Stimulated activated effector memory CD8-positive, alpha-beta T cell treated with anti-CD3 and anti-CD28 coated beads, Interleukin-12 subunit alpha, Interleukin-12 subunit beta, amount 100 ng/mL, for 72 hours (primary cell): ENCODE results near the gene ZBTB25.
"Not testable (repeated sequence)": the region's sequence is repeated elsewhere in the genome, so short reads cannot be mapped to it uniquely, and the experiment has no call there.

Experiments used
- ATAC-seq: fragments of 150-1000 bp; cut with Tn5 transposase; 2 replicates; pipeline ENCODE4 v1.10.0; 2021
- DNase-seq, 2 donors: peaks; one replicate each; pipeline ENCODE4 v3.0.0; 2021 to 2022; ENCODE audit warnings: low spot score in 2 of 2
- H3K27ac Mint-ChIP-seq: one replicate; pipeline ENCODE4 v1.8.0; 2022; ENCODE audit warnings: mild to moderate bottlenecking, mixed read lengths
- H3K36me3 Mint-ChIP-seq: one replicate; pipeline ENCODE4 v1.8.0; 2022; ENCODE audit warnings: mild to moderate bottlenecking, mixed read lengths
- H3K4me1 Mint-ChIP-seq: one replicate; pipeline ENCODE4 v1.8.0; 2022; ENCODE audit warnings: mixed read lengths
- H3K4me3 Mint-ChIP-seq: one replicate; pipeline ENCODE4 v1.8.0; 2022; ENCODE audit warnings: mild to moderate bottlenecking, mixed read lengths
- H3K9me3 Mint-ChIP-seq: one replicate; pipeline ENCODE4 v1.8.0; 2022; ENCODE audit warnings: mixed read lengths

ZBTB25 gene

DNA sequence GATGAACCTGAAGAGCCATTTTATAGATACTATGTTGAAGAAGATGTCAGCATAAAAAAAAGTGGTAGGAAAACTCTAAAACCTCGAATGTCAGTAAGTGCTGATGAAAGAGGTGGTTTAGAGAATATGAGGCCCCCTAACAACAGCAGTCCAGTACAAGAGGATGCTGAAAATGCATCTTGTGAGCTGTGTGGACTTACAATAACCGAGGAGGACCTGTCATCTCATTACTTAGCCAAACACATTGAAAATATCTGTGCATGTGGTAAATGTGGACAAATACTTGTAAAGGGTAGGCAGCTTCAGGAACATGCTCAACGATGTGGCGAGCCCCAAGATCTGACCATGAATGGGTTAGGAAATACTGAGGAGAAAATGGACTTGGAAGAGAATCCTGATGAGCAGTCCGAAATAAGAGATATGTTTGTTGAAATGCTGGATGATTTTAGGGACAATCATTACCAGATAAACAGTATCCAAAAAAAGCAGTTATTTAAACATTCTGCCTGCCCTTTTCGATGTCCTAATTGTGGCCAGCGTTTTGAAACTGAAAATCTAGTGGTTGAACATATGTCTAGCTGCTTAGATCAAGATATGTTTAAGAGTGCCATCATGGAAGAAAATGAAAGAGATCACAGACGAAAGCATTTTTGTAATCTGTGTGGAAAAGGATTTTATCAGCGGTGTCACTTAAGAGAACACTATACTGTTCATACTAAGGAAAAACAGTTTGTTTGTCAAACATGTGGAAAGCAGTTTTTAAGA is 19.1 kb upstream of the ZBTB25 start:
- no peak for DNase-seq
- ATAC-seq: peak; percentile 83
- no peaks in the 10 kb centered on the region for H3K9me3 Mint-ChIP-seq
- H3K4me1 Mint-ChIP-seq: peaks cover 6% of the 10 kb centered on the region
- no peak overlapping the region for H3K27ac Mint-ChIP-seq
- no peak overlapping the region for H3K4me3 Mint-ChIP-seq
- H3K36me3 Mint-ChIP-seq: peaks cover 32% of the 10 kb centered on the region

DNA sequence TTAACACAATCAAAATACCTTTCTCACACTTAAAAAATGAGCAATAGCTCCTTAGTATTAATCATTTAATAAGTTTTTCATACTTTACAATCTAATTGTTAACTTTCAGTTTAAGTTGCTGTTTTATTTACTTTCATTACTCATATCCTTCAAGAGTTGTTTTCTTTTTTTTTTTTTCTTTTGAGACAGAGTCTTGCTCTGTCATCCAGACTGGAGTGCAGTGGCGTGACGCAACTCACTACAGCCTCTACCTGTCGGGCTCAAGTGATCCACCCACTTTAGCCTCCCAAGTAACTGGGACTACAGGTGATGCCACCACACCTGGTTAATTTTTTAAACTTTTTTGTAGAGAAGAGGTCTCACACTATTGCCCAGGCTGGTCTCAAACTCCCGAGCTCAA is 17.1 kb upstream of the ZBTB25 start:
- Mint-ChIP-seq H3K27ac (no peak overlapping the region), H3K9me3 (no peaks in the 10 kb centered on the region), H3K4me1 (peaks cover 17% of the 10 kb centered on the region), H3K4me3 (no peak overlapping the region), H3K36me3 (peaks cover 21% of the 10 kb centered on the region)
- ATAC-seq: no peak
- no peak for DNase-seq

DNA sequence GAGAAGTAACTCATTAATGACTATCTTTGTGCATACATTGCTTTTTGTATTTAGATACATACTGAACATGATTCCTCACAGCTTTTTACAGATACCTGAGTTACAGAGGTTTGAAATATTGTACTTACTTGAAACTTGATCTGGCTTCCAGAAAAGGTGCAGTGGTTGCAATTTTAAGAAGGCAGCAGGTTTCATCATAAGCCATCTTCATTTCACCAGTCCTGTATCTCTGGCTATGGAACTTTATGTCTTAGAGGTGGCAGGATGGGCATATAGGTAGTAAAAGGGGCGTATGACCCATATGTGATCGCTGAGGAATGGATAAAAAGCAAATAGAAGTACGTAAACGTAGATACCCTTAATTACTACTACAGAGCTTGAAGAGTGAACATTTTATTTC is 14.6 kb upstream of the ZBTB25 start:
- DNase-seq (no peak), ATAC-seq (no peak)
- Mint-ChIP-seq H3K4me1 (peaks cover 30% of the 10 kb centered on the region), H3K4me3 (no peak overlapping the region), H3K36me3 (peaks cover 26% of the 10 kb centered on the region), H3K9me3 (no peaks in the 10 kb centered on the region), H3K27ac (no peak overlapping the region)

DNA sequence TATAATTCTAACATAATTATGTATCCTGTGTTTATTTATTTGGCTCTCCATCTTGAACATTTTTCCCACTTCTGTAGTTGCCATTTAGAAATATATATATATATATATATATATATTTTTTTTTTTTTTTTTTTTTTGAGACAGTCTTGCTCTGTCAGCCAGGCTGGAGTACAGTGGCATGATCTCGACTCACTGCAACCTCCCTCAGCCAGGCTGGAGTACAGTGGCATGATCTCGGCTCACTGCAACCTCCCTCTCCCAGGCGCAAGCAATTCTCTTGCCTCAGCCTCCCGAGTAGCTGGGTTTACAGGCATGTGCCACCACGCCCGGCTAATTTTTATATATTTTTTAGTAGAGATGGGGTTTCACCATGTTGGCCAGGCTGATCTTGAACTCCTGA is 14.0 kb upstream of the ZBTB25 start:
- H3K4me1 Mint-ChIP-seq: peaks cover 32% of the 10 kb centered on the region
- not testable (repeated sequence) for DNase-seq, H3K27ac Mint-ChIP-seq, H3K4me3 Mint-ChIP-seq, ATAC-seq, H3K9me3 Mint-ChIP-seq
- H3K36me3 Mint-ChIP-seq: peaks cover 30% of the 10 kb centered on the region

DNA sequence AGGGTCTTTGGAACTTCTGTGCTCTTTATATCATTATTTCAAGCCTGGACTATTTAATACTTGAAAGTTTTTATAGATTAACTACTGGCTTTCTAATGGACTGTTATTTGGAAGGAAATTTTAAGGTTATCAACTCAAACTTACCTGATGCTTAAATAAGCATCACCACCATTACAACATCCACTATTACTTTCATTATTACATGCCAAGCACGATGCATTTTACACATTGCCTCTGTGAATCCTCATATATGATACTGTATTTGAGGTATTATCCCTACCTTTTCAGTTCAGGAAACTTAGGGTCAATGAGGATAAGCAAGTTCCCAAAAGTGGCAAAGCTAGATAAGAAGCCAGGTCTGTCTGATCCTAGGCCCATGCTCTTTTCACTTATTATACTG is 13.3 kb upstream of the ZBTB25 start:
- H3K9me3 Mint-ChIP-seq: no peaks in the 10 kb centered on the region
- ATAC-seq (no peak), DNase-seq (no peak)
- peaks cover 32% of the 10 kb centered on the region for H3K4me1 Mint-ChIP-seq
- H3K36me3 Mint-ChIP-seq: peaks cover 37% of the 10 kb centered on the region
- H3K4me3 Mint-ChIP-seq: peak overlapping the region; percentile 18
- H3K27ac Mint-ChIP-seq: no peak overlapping the region

DNA sequence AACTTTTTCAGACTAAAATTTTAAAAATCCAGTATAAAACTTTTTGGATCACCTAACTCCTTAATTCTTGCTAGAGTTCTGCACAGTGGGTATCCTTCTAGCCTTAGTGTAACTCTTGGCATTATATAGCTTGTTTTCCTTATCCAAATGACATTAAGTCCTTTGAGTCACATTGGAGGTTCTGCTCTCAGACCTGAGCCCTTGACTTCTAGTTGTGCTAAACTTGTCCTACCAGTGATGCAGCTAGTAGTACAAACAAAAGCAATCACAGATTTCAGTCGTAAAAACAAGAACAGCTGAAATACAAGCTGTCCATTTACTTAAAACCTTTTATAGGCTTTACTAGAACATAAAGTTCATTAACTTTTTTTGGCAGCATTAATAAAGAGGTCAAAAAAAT is 11.4 kb upstream of the ZBTB25 start:
- ATAC-seq: no peak
- Mint-ChIP-seq H3K27ac (no peak overlapping the region), H3K4me3 (no peak overlapping the region), H3K9me3 (no peaks in the 10 kb centered on the region), H3K4me1 (peaks cover 46% of the 10 kb centered on the region), H3K36me3 (peaks cover 51% of the 10 kb centered on the region)
- no peak for DNase-seq

DNA sequence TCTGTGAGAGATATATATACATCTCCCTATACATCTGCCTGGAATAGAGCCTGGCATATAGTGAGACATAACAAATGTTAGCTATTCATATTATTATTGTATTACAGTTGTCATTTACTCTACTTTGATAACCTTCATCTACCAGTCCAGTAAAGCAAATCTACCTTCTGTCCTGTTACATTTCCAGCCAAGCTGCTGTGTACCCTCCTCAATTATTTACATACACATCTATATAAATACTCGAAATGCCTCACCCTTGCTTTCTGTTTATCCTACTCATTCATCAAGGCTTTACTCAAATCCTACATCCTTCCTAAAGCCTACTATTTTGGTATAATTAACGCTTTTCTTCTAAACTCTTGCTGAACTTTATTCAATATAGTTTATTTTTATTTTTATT is 9.6 kb upstream of the ZBTB25 start:
- H3K4me3 Mint-ChIP-seq: no peak overlapping the region
- H3K9me3 Mint-ChIP-seq: no peaks in the 10 kb centered on the region
- no peak for ATAC-seq
- no peak for DNase-seq
- peaks cover 69% of the 10 kb centered on the region for H3K36me3 Mint-ChIP-seq
- H3K27ac Mint-ChIP-seq: no peak overlapping the region
- peaks cover 61% of the 10 kb centered on the region for H3K4me1 Mint-ChIP-seq

DNA sequence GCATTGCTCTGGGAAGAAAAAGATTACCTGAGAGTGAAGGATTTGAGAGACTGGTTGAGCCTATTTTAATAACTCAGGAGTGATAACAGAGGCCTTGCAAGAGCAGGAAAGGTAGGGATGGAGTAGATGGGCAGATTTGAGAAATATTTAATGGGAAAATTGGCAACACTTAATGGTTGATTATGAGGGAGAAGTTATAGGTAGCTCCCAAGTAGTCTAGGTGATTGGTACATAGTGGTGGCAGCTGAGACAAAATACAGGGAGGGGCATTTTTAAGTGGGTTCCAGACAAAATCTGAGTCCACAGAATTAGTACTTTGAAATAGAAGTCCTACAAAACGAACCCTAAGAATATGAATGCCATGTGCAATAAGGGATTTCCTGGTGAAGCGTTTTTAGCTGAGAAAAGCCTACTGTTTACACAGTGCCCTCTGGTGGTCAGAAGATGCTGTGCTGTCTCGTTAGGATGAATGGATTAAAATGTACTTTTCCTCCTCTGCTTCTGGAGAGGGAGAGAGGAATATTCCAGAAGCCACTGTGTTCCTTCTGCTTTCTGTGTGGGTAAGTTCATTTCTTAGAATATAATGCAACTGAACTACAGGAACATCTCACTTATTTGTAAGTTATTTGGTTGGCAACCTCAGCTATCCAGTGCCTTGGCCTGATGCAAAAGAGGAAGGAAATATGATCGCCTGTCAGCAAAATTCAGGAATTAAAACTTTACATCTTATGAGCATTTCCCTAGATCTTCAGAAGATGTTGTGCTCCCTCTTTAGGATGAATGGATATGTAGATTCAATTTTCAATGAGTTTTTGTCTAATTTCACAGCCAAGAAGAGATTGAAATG is 7.4 kb upstream of the ZBTB25 start:
- Mint-ChIP-seq H3K4me3 (peak overlapping the region; percentile 87), H3K4me1 (peaks cover 59% of the 10 kb centered on the region), H3K27ac (peak overlapping the region; percentile 11), H3K36me3 (peaks cover 85% of the 10 kb centered on the region), H3K9me3 (no peaks in the 10 kb centered on the region)
- ATAC-seq (peak; percentile 48), DNase-seq (peak; percentile 44 to 74)

DNA sequence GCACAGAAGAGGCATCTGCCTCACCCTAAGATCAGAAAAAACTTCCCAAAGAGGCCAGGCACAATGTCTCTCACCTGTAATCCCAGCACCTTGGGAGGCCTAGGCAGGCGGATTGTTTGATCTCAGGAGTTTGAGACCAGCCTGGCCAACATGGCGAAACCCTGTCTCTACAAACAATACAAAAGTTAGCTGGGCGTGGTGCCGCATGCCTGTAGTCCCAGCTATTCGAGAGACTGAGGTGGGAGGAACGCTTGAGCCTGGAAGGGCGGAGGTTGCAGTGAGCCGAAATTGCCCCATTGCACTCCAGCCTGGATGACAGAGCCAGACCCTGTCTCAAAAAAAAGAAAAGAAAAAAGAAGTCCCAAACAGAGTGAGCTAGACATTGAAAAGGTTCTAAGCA is 5.4 kb upstream of the ZBTB25 start:
- Mint-ChIP-seq H3K36me3 (peaks cover 89% of the 10 kb centered on the region), H3K27ac (peak overlapping the region; percentile 11), H3K4me3 (peak overlapping the region; percentile 87), H3K4me1 (peaks cover 53% of the 10 kb centered on the region), H3K9me3 (no peaks in the 10 kb centered on the region)
- DNase-seq (no peak), ATAC-seq (no peak)

DNA sequence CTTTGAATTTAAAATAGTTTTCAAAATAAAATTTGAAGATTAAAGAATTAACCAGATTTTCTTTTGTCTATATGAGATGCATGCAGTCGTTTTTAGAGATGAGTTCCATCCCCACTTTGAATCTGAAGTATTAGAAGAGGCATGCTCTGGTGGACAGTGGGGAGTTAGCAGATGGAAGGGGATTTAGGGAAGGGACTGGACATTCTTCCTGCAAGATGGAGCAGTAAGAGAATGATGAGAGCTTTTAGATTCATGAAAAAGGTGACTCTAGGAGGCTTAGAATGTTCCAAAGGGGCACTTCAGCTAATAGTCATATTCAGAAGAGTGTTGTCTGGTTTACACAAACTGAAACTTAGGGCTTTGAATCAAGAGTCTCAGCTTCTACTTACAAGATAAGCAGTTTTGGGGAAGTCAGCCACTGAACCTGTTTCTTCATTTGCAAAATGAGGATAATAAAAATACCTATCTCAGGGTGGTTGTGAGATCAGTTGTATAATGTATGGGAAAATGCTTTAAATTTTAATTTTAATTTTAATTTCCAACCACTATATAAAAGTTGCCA is 4.7 kb upstream of the ZBTB25 start:
- peak overlapping the region; percentile 87 for H3K4me3 Mint-ChIP-seq
- no peak for ATAC-seq
- peaks cover 46% of the 10 kb centered on the region for H3K4me1 Mint-ChIP-seq
- peak overlapping the region; percentile 100 for H3K27ac Mint-ChIP-seq
- peaks cover 89% of the 10 kb centered on the region for H3K36me3 Mint-ChIP-seq
- no peak for DNase-seq
- no peaks in the 10 kb centered on the region for H3K9me3 Mint-ChIP-seq

DNA sequence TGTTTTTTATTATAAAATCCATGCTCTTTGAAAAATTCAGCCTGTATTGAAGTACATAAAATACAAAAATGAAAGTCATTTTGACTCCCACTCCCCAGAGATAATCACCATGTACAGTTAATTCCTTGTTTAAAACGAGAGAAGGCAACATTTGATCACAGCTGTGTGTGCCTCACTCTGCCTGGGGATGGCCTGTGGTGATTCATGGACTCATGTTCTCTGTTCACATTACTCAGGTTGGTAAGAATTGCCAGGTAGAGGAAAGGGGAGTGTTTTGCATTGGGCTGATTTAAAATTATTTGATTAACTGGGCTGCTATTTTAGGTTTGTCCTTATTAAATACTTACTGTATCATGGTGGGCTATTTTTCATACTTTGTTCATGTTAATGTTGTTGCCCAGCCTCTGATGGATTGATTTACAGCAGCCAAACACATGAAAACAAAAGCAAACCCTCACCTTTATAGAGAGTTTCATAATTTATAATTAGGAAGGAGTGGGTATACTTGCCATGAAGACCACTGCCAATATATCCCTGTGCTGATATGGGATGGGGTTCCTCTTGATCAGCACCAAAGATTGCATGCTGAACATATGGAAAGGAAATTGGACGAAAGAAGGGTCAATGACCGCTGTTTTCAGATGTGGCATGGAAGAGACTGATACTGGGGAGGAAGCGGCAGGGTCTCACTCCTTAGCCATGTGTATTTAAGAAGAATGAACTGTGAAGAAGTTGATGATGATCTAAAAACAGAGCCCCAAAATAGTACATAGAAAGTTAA is 3.9 kb upstream of the ZBTB25 start:
- Mint-ChIP-seq H3K9me3 (no peaks in the 10 kb centered on the region), H3K4me3 (peak overlapping the region; percentile 87), H3K36me3 (peaks cover 90% of the 10 kb centered on the region), H3K27ac (peak overlapping the region; percentile 100), H3K4me1 (peaks cover 44% of the 10 kb centered on the region)
- ATAC-seq (no peak), DNase-seq (no peak)

DNA sequence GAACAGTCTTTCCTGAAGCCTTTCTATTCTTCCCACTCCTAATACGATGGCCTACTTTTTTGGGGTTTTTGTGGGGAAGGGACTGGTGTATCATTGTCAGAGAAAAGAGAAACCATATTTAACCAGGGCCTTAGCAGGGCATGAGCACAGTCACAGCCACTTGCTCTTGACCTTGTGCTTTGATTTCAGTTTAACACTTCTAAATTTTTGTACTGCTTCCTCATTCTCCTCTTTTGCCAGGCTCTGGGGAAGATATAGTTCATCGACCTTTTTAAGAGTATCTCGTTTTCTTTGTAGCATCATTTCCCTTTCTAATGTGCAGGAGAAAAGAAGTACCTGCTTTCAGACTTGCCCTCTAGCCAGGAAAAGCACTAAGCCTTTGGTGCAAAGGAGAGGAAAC is 3.1 kb upstream of the ZBTB25 start:
- ATAC-seq: no peak
- H3K36me3 Mint-ChIP-seq: peaks cover 90% of the 10 kb centered on the region
- peak overlapping the region; percentile 100 for H3K27ac Mint-ChIP-seq
- DNase-seq: no peak
- peaks cover 46% of the 10 kb centered on the region for H3K4me1 Mint-ChIP-seq
- H3K4me3 Mint-ChIP-seq: peak overlapping the region; percentile 87
- no peaks in the 10 kb centered on the region for H3K9me3 Mint-ChIP-seq

DNA sequence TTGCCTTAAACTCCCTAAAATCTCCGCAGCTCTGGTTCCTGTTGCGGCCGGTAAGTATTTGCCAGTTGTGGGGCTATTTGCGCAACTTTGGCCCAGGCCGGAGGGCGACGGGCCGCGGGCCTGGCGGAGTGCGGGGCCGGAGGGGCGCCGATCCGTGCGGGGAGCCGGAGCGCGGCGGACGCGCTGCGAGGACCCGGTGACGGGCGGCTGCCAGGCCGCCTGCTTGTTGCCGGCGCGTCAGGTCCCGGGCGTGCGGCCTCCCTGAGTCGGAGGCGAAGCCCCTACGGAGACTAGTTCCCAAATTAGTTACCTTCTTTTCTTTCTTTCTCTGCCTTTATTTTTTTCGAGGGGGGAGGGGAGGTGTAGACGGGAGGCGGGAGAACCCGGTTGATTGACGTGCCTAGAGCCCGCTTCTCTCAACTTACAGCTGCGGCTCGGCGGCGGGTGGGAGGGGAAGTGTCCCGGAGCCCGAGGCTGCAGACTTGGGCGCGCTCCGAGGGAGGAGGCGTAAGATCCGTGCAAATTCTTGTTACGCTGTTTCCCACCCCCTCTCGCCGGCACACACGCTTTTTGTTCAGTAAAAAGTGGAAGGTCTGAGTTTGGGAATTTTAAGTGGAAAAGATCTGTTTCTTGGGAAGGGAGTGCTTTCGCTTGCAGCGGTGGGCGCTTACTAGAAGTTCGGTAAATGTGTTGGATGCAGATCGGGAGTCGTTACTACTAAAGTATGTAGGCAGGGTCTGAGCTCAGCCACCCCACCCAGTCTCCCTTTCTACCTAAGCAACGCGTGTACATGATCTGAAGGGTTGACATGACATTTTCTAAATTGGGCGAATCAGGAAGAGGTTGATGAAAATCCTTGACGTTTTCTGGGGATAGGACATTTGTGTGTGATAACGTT is 1.5 kb upstream of the ZBTB25 start:
- H3K4me3 Mint-ChIP-seq: peak overlapping the region; percentile 87
- peaks cover 41% of the 10 kb centered on the region for H3K4me1 Mint-ChIP-seq
- H3K9me3 Mint-ChIP-seq: no peaks in the 10 kb centered on the region
- peak; percentile 50 for ATAC-seq
- DNase-seq: peak; percentile 61 to 89
- H3K27ac Mint-ChIP-seq: peak overlapping the region; percentile 100
- peaks cover 95% of the 10 kb centered on the region for H3K36me3 Mint-ChIP-seq

DNA sequence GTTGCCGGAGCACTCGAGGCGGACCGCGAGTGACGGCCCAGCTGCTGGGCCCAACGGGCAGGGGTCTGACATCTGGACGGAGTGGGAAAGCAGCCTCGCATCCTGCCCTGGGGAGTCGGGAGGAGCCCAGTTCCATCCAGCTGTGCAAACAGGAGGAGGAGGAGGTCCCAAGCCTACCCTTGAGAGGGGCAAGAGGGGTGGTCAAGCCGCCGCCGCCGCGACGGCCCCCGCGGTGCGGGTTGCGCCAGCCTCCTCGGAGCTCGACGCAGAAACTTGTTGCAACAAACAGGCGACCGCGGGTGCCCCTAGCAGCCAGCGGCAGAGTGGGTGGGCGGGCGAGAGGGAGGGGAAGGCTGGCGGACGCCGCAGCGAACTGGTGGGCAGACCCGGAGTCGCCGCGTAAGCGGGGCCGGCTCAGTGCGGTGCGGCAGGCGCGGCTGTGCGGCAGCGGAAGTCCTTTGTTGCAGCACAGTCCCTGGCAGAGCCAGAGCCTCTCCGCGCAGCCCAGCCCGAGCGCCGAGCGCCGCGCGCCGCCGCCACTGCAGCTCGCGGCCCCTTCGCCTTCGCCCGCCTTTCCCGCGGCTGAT is 765 bp upstream of the ZBTB25 start, which contains the start of gene ZBTB1:
Gene ZBTB1 (plus strand): TSS at position 461 of the 587 bp plus-strand sequence. CDS start 16,735 bp downstream, outside the sequence.
- DNase-seq (peak; percentile 69 to 91), ATAC-seq (peak; percentile 71)
- peak within 1 kb of the TSS; percentile 100 for H3K27ac Mint-ChIP-seq
- H3K4me1 Mint-ChIP-seq: peaks cover 41% of the 10 kb centered on the region
- no peaks in the 10 kb centered on the region for H3K9me3 Mint-ChIP-seq
- peak within 1 kb of the TSS; percentile 87 for H3K4me3 Mint-ChIP-seq
- peaks cover 95% of the 10 kb centered on the region for H3K36me3 Mint-ChIP-seq
